ENCODE measurements around the gene SEPTIN1.
A peak's percentile ranks its signal among the peaks of the same experiment; 100 is the strongest.

The SEPTIN1 gene

DNA sequence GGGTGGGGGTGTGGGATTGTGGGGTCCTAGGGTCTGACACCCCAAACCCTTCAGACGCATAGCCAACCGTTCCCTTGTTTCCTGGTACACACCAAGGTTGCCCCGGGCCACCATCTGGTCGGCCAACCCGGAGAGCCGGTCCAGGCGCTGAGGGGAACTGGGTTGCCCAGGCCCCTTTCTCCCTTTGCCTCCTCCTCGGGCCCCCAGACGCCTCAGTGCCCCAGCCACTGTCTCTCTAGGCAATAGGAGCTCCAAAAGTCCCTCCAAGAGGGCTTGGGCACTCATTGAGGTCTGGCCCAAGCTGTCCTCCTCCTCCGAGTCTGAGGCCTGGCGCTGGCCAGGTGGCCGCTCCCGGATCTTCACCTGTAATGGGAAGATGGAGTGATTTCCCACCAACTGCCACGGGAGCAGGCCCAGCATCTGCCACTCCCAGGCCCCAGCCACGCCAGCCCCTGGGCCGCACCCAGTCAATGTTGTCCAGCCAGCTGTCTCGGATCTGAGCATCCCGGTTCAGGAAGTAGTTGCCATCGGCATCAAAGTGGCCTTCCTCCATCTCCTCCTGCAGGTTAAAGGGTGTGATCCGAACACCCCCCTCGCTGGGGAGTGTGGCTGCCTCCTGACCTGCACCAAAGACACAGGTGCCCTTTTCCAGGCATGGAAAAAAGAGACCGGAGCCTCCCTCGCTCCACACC is 28.8 kb downstream of the SEPTIN1 start:
- peak overlapping the region; percentile 77 for H3K4me3 ChIP-seq (ENCODE audit: low read depth, low read length)
- DNase-seq (ENCODE audit: low read depth): no peak
- no peak for TF ChIP-seq MYC (IDR thresholded peaks at IDR 0.05; ENCODE audit: low read depth, low read length)
- no peak for TF ChIP-seq POLR2A (IDR thresholded peaks at IDR 0.05; ENCODE audit: extremely low read depth, insufficient read length)
- no peak for TF ChIP-seq MAX (IDR thresholded peaks at IDR 0.05; ENCODE audit: low read depth, low read length)
- TF ChIP-seq CTCF (IDR thresholded peaks at IDR 0.05; ENCODE audit: low read depth, low read length): no peak

DNA sequence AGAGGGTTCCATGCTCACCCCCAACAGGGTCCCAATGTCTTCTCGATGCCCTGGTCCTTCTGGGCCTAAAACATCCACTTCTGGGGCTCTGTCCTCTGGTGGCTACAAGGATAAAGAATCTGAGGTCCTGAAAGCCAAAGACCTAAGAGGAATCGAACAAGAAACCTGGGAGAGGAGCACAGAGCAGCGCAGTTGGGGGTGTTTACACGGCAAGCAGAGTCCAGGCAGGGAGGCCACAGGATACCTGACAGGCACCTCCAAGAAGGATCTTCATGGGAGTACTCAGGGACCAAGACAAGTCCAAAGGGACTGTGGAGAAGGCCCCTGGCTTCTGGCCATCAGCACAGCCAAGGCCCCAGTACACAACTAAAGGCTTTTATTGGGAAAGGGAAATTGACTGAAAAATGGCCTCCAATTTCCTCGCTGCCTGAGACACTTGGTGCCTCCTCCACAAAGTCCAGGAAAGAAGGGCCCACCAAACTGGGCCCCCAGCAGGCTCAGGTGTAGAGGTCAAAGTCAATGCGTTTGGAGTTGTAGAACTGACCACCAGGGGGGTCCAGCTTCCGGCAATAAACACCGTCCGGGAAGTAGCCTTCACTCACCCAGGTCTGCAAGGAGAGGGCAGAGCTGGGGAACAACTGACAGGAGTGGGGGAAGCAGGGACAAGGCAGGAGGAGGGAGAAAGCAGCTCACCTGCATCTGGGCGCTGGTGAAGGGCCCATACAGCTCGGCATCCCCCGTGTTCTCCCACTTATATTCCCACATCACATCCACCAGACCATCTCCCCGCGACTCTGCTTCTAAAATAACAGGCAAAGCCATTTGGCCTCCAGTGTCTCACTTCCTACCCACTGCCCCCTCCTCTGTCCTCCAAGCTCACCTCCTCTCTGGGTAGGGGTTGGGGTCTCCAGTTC is 29.6 kb downstream of the SEPTIN1 start:
- H3K4me3 ChIP-seq (ENCODE audit: low read depth, low read length): no peak overlapping the region
- TF ChIP-seq MYC (IDR thresholded peaks at IDR 0.05; ENCODE audit: low read depth, low read length): no peak
- TF ChIP-seq CTCF (IDR thresholded peaks at IDR 0.05; ENCODE audit: low read depth, low read length): no peak
- no peak for TF ChIP-seq MAX (IDR thresholded peaks at IDR 0.05; ENCODE audit: low read depth, low read length)
- no peak for TF ChIP-seq POLR2A (IDR thresholded peaks at IDR 0.05; ENCODE audit: extremely low read depth, insufficient read length)
- no peak for DNase-seq (ENCODE audit: low read depth)

DNA sequence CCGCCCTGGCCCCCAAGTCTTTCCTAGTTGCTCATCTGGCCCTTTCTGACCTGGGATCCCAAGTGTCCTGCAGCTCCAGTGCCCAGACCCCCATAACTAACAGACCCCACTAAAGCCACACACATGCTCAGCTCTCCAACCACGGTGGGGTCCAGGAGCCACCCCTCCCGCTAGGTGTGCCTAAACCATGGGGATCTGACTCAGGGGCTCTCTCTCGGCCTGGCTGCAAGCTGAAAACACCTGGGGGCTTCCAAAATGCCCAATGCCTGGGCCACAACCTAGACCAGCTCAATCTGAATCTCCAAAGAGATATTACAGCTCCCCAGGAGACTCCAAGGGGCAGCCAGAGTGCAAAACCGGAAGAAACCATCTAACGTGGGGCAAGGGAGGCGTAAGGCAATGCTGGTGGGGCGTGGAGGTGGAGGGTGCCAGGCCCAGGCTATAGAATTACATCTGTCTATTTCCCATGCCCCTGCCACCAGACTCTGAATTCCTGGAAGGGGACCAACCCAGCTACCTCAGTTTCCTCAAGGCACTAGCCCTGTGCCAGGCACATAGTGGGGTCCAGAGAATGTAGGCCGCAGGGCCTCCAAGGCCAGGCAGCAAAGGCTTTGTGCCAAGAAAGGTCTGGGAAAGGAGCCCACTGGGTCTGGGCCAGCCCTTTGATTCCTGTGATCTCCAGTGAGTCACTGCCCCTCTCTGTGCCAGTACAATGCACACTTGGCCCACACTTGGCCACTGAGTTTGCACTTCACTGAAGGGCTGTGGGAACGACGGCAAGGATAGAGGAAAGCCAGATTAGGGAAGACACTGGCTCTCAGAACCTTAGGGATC is 30.6 kb downstream of the SEPTIN1 start:
- H3K4me3 ChIP-seq (ENCODE audit: low read depth, low read length): no peak overlapping the region
- TF ChIP-seq MYC (IDR thresholded peaks at IDR 0.05; ENCODE audit: low read depth, low read length) (no peak), MAX (IDR thresholded peaks at IDR 0.05; ENCODE audit: low read depth, low read length) (no peak), CTCF (IDR thresholded peaks at IDR 0.05; ENCODE audit: low read depth, low read length) (no peak), POLR2A (IDR thresholded peaks at IDR 0.05; ENCODE audit: extremely low read depth, insufficient read length) (no peak)
- DNase-seq (ENCODE audit: low read depth): no peak

DNA sequence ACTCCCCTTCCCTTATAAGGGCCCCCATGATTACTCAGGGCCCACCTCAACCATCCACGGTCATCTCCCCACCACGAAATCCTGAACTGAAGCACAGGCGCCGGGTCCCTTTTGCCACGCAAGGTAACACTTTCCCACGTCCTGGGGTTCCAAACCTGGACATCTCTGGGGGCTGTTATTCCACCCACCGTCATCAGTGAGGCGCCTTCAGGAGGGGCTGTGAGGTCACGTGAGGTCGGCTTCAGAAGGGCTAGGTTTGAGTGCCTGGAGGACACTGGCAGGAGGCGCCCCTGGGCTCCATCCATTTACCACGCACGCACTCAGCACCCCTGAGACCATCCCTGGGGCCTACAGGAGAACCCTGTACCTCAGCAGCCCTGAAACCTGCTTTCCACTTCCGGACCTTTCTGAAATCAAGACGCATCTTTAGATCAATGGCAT is 31.3 kb downstream of the SEPTIN1 start:
- no peak overlapping the region for H3K4me3 ChIP-seq (ENCODE audit: low read depth, low read length)
- DNase-seq (ENCODE audit: low read depth): no peak
- TF ChIP-seq MYC (IDR thresholded peaks at IDR 0.05; ENCODE audit: low read depth, low read length) (no peak), MAX (IDR thresholded peaks at IDR 0.05; ENCODE audit: low read depth, low read length) (no peak), POLR2A (IDR thresholded peaks at IDR 0.05; ENCODE audit: extremely low read depth, insufficient read length) (no peak), CTCF (IDR thresholded peaks at IDR 0.05; ENCODE audit: low read depth, low read length) (no peak)

DNA sequence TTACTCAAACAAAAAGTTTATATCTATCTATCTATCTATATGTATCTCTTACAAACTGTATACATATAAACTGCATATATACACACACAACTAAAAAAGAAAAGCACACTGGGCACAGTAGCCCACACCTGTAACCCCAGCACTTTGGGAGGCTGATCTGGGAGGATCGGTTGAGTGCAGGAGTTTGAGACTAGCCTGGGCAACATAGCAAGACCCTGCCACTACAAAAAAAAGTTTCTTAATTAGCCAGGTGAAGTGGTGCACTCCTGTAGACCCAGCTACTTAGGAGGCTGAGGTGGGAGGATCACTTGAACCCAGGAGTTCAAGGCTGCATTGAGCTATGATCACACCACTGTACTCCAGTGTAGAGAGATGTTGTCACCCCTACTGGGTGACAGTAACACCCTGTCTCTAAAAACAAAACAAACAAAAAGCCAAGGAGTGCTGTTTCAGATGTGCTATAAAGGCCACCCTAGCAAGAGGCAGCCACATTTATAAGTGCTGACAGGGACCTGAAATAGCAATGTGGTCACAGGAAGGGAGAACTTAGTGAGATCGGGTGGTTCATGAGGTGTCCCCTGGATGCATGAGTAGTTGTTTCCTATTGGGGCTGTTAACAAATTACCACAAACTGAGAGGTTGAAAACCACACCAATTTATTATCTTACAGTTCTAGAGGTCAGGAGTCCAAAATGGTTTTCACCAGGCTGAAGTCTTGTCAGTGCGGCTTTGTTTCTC is 32.1 kb downstream of the SEPTIN1 start:
- peak; percentile 47 for DNase-seq (ENCODE audit: low read depth)
- TF ChIP-seq MYC (IDR thresholded peaks at IDR 0.05; ENCODE audit: low read depth, low read length) (no peak), MAX (IDR thresholded peaks at IDR 0.05; ENCODE audit: low read depth, low read length) (no peak), CTCF (IDR thresholded peaks at IDR 0.05; ENCODE audit: low read depth, low read length) (no peak), POLR2A (IDR thresholded peaks at IDR 0.05; ENCODE audit: extremely low read depth, insufficient read length) (no peak)
- H3K4me3 ChIP-seq (ENCODE audit: low read depth, low read length): no peak overlapping the region
